Testis (tissue), 3 donors: ENCODE results near the gene NDRG4. TPM values are rescaled to one million over a fixed set of nuclear protein-coding genes. Genes with fewer than 3 reads are reported as not detected.
A peak's percentile ranks its signal among the peaks of the same experiment; 100 is the strongest.

Source experiments
- DNase-seq: peaks from one replicate; pipeline ENCODE4 v3.0.0-alpha.2; 2019
- H3K27ac ChIP-seq, 2 donors: fragments of 200-600 bp; sonication (generic); one replicate each; pipeline ENCODE4 v1.5.1; 2019
- H3K27me3 ChIP-seq: fragments of 200-600 bp; sonication (generic); one replicate; pipeline ENCODE4 v1.5.1; 2019
- H3K36me3 ChIP-seq: fragments of 200-600 bp; sonication (generic); one replicate; pipeline ENCODE4 v1.5.1; 2017; ENCODE audit warnings: low read depth; ENCODE audit errors: missing control alignments
- H3K4me1 ChIP-seq: fragments of 200-600 bp; sonication (generic); one replicate; pipeline ENCODE4 v1.5.1; 2019
- H3K4me3 ChIP-seq, 2 donors: fragments of 200-600 bp; sonication (generic); one replicate each; pipeline ENCODE4 v1.5.1; 2017 to 2019
- H3K9me3 ChIP-seq: fragments of 200-600 bp; sonication (generic); one replicate; pipeline ENCODE4 v1.5.1; 2017
- CTCF ChIP-seq, 3 experiments: fragments of 450-650 bp in 2 of 3; fragments of 200-600 bp in 1 of 3; sonication (generic) in 1 of 3; IDR thresholded peaks; one replicate each; pipeline ENCODE4 v1.5.1; 2016 to 2019; ENCODE audit warnings: antibody characterized with exemption in 3 of 3, mild to moderate bottlenecking in 2 of 3, moderate library complexity in 1 of 3
- POLR2A ChIP-seq: fragments of 450-650 bp; IDR thresholded peaks from one replicate; pipeline ENCODE4 v1.6.1; 2017; ENCODE audit warnings: antibody characterized with exemption, mild to moderate bottlenecking, moderate library complexity
- WGBS, 2 donors: methylation state at CpG; one replicate each; pipeline ENCODE4 v1.1.5; 2018; 5-methylcytosine and 5-hydroxymethylcytosine counted together
- intact Hi-C: fragments of 100-400 bp; cut with DNase I; formaldehyde crosslinking; loops from one replicate; pipeline ENCODE4 v1.15.1; 2023; ENCODE audit warnings: low total_unique reads
- polyA plus RNA-seq: library from polyadenylated mRNA; stranded (reverse); fragments of 350-450 nt; fragmentation: Illumina TruSeq; extraction: RNeasy Lipid Tissue Mini Kit (QIAGEN cat#74804); gene quantifications from one replicate; pipeline ENCODE4 v1.2.3, GENCODE V29; 2014; ENCODE audit warnings: low read depth, low replicate concordance; ENCODE audit not compliant: insufficient read depth
- total RNA-seq, 2 donors: library from RNA; depleted of rRNA; stranded (reverse); fragments of >200 nt; gene quantifications; one replicate each; pipeline ENCODE4 v1.2.3, GENCODE V29; 2016

NDRG4 gene
- total and polyA plus RNA-seq, 3 donors from 2014 or later: 142 to 444 (median 375) TPM

- Histone ChIP-seq H3K4me1 (peaks cover 4% of the 10 kb centered on the region), H3K27me3 (no peaks in the 10 kb centered on the region), H3K4me3 (no peak overlapping the region), H3K36me3 (no peaks in the 10 kb centered on the region), H3K9me3 (no peaks in the 10 kb centered on the region), H3K27ac (no peak overlapping the region)
- no peak for TF ChIP-seq POLR2A
- 89 to 93% methylated on average over 18 to 30 of the region's 30 CpGs for WGBS, 2 donors
- intact Hi-C loops: loop anchor here (10.0 kb wide), 1 partner anchor 124 kb away; no protein-coding TSS in a partner anchor
- DNase-seq: no peak
These were observed 11.1 kb downstream of the NDRG4 start for GRCh38 chr16:58510776-58511628.

- no peaks in the 10 kb centered on the region for H3K27me3 ChIP-seq
- WGBS, 2 donors: 59 to 69% methylated on average over 12 to 17 of the region's 17 CpGs
- peak; percentile 91 for DNase-seq
- H3K27ac ChIP-seq: peak overlapping the region in 1 of 2 donors; percentile 10
- TF ChIP-seq CTCF (IDR thresholded peaks at IDR 0.05) (peak; percentile 73 to 77 (median 74)), POLR2A (no peak)
- no peaks in the 10 kb centered on the region for H3K36me3 ChIP-seq
- H3K4me1 ChIP-seq: peaks cover 4% of the 10 kb centered on the region
- intact Hi-C loops: loop anchor here (10.0 kb wide), 1 partner anchor 123 kb away; no protein-coding TSS in a partner anchor
- H3K4me3 ChIP-seq: no peak overlapping the region
- no peaks in the 10 kb centered on the region for H3K9me3 ChIP-seq
These were observed 12.2 kb downstream of the NDRG4 start for GRCh38 chr16:58511933-58512815.

- Histone ChIP-seq H3K27me3 (no peaks in the 10 kb centered on the region), H3K4me1 (peaks cover 4% of the 10 kb centered on the region), H3K36me3 (no peaks in the 10 kb centered on the region), H3K9me3 (no peaks in the 10 kb centered on the region), H3K4me3 (no peak overlapping the region), H3K27ac (no peak overlapping the region)
- 84 to 87% methylated on average over 3 of the region's 3 CpGs for WGBS, 2 donors
- intact Hi-C loops: loop anchor here (10.0 kb wide), 1 partner anchor 121 kb away; no protein-coding TSS in a partner anchor
- no peak for TF ChIP-seq CTCF (IDR thresholded peaks at IDR 0.05)
- no peak for DNase-seq
These were observed 13.9 kb downstream of the NDRG4 start for GRCh38 chr16:58513874-58514273.

GRCh38 chr16:58515125-58515870 is 15.4 kb downstream of the NDRG4 start, which contains the start of gene SETD6:
Gene SETD6, plus strand, starts transcription at chr16:58515517. Its CDS starts 21 bp downstream, at chr16:58515538.
- WGBS, 2 donors: 0 to 1% methylated on average over 3 to 78 of the region's 80 CpGs
- Histone ChIP-seq H3K9me3 (no peaks in the 10 kb centered on the region), H3K4me3 (peak within 1 kb of the TSS; percentile 91 to 94), H3K36me3 (no peaks in the 10 kb centered on the region), H3K27ac (peak within 1 kb of the TSS; percentile 49 to 82), H3K4me1 (peaks cover 4% of the 10 kb centered on the region), H3K27me3 (no peaks in the 10 kb centered on the region)
- peak; percentile 95 for DNase-seq
- intact Hi-C loops: loop anchor here (10.0 kb wide), 1 partner anchor 120 kb away; no protein-coding TSS in a partner anchor
- no peak for TF ChIP-seq POLR2A
- peak in 1 of 3 experiments; percentile 18 for TF ChIP-seq CTCF (IDR thresholded peaks at IDR 0.05)
